Stimulated activated naive CD8-positive, alpha-beta T cell treated with anti-CD3 and anti-CD28 coated beads, Interleukin-15, Interleukin-2, amounts not matched to agents 100 ng/mL and 50 ng/mL, for 24 hours (primary cell): Measurements from ENCODE around the gene SLC1A6.
"Not testable (repeated sequence)": the region's sequence is repeated elsewhere in the genome, so short reads cannot be mapped to it uniquely, and the experiment has no call there.

Source experiments
- H3K27ac Mint-ChIP-seq: one replicate; pipeline ENCODE4 v1.8.0; 2021; ENCODE audit warnings: mild to moderate bottlenecking, mixed read lengths
- H3K27me3 Mint-ChIP-seq: one replicate; pipeline ENCODE4 v1.8.0; 2021; ENCODE audit warnings: mixed read lengths
- H3K36me3 Mint-ChIP-seq: one replicate; pipeline ENCODE4 v1.8.0; 2021; ENCODE audit warnings: low read depth, mixed read lengths
- H3K4me1 Mint-ChIP-seq: one replicate; pipeline ENCODE4 v1.8.0; 2021; ENCODE audit warnings: low read depth, mixed read lengths
- H3K4me3 Mint-ChIP-seq: one replicate; pipeline ENCODE4 v1.8.0; 2021; ENCODE audit warnings: mild to moderate bottlenecking, mixed read lengths
- H3K9me3 Mint-ChIP-seq: one replicate; pipeline ENCODE4 v1.8.0; 2021; ENCODE audit warnings: mixed read lengths

Gene SLC1A6

DNA sequence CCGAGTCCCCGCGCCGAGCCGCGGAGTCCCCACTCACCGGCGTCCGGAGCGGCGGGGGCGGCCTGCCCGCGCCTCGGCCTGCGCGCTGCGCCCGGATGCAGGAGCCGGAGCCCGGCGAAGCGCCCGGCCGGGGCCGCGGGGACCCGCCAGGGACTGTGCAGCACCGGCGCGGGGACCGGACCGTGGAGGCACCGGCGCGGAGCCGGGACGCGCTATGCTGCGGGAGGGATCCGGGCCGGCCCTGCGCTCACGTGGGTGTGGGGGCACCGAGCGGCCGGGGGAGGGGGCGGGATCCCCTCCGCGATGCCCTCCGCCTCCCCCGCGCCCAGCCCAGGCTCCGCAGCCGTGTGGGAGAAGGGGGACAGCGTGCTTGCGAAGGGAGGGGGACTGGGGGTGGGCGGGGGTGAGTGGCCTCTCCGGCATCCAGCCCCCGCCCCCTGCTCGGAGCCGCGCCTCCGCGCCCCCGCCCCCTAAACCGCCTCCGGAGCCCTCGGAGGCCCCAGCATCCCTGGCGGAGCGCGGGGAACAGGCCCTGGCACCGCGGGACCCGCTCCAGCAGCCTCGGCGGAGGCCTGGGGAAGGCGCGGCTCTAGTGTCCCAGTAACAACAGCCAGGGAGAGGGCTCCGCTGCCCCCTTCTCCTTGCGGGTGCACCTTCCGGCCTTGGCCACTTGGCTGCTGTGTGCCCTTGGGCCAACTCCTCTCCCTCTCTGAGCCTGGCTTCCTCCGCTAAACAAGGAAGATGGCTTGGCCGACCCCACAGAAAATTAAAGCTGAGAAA lies at the start of gene SLC1A6:
Gene SLC1A6 (minus strand): TSS at position 389 of the 780 bp plus-strand sequence. CDS start 6,954 bp downstream, outside the sequence.
- peak within 1 kb of the TSS; percentile 33 for H3K4me3 Mint-ChIP-seq

DNA sequence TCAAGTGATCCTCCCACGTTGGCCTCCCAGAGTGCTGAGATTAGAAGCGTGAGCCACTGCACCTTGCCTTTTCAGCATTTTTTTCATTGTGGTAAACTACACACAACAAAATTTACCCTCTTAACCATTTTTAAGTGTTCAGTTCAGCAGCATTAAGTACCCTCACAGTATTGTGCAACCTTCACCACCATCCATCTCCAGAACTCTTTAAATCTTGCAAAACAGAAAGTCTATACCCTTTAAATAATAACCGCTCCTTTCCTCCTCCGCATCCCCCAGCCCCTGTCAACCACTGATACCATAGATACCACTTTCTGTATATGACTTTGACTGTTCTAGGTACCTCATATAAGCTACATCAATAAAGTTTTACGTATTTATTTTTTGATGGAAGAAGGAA lies 48.8 kb upstream of the SLC1A6 start:
- Mint-ChIP-seq H3K4me3 (no peak overlapping the region), H3K4me1 (no peaks in the 10 kb centered on the region), H3K36me3 (no peaks in the 10 kb centered on the region), H3K27ac (no peak overlapping the region), H3K27me3 (peaks cover 3% of the 10 kb centered on the region), H3K9me3 (no peaks in the 10 kb centered on the region)

More for the DNA sequence above, at the start of gene SLC1A6:
- Mint-ChIP-seq H3K27me3 (peaks cover 53% of the 10 kb centered on the region), H3K9me3 (no peaks in the 10 kb centered on the region), H3K36me3 (no peaks in the 10 kb centered on the region), H3K27ac (no peak within 1 kb of the TSS), H3K4me1 (peaks cover 5% of the 10 kb centered on the region)

DNA sequence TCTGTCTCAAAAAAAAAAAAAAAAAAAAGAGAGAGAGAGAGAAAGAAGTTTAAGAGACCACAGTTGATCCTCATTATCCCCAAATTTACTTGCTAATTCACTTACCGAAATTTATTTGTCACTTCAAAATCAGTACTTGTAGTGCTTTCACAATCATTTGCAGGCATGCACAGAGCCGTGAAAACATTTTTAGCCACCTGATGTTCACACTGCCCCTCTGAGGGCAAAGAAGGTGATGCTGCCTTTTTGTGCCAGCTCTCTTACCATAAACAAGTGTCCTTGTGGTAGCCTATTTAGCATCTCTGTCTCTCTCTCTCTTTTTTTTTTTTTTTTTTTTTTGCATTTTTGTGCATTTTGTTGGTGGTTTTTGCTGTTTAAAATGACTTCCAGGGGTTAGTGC lies 45.6 kb upstream of the SLC1A6 start:
- no peaks in the 10 kb centered on the region for H3K9me3 Mint-ChIP-seq
- H3K4me3 Mint-ChIP-seq: no peak overlapping the region
- no peak overlapping the region for H3K27ac Mint-ChIP-seq
- no peaks in the 10 kb centered on the region for H3K36me3 Mint-ChIP-seq
- no peaks in the 10 kb centered on the region for H3K4me1 Mint-ChIP-seq
- peaks cover 8% of the 10 kb centered on the region for H3K27me3 Mint-ChIP-seq

DNA sequence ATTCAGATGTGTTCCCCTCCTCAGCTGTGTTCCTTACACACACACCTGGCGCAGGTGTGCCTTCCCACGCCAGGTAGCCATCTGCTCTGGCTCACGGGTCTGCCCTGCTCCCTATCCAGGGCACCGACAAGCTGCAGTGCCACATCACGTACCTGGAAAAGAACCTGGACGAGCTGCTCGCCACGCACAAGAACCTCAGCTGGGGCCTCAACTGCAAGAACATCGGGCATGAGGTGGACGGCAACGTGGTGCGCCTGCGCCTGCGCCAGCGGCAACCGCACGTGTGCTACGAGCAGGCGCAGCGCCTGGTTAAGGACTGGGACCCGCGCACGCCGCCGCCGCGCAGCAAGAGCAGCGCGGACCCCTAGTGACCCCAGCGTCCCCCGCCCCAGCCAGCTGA lies 43.1 kb upstream of the SLC1A6 start:
- Mint-ChIP-seq H3K27ac (no peak overlapping the region), H3K4me1 (no peaks in the 10 kb centered on the region), H3K4me3 (no peak overlapping the region), H3K27me3 (peaks cover 13% of the 10 kb centered on the region), H3K36me3 (no peaks in the 10 kb centered on the region), H3K9me3 (no peaks in the 10 kb centered on the region)

DNA sequence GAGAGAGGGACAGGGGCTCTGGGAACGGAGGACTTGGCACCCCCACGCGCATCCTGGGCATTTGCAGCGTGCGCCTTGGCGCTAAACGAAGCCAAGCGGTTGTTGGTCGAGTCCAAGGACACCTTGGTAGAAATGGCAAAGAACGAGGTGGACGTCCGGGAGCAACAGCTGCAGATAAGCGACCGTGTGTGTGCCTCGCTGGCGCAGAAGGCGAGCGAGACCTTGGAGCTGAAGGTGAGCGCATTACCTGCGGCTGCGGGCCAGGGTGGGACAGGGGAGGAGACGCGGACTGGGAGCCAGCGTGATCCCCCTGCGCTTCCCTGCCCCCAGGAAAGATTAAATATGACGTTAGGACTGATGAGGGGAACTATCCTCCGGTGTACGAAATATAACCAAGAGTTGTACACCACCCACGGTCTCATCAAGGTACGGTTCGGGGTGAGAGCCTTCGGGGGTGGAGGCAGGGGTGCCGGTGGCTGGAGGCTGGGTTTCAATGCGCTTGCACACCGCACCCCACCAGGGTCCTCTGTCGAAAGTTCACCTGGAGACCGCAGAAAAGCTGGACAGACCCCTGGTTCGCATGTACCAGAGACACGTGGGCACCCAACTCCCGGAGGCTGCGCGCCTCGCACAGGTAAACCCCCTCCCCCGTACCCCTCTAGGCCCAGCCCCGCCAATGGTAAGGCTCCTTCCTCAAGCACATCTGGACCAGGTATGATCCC lies 41.8 kb upstream of the SLC1A6 start:
- H3K9me3 Mint-ChIP-seq: no peaks in the 10 kb centered on the region
- no peak overlapping the region for H3K4me3 Mint-ChIP-seq
- no peak overlapping the region for H3K27ac Mint-ChIP-seq
- peaks cover 15% of the 10 kb centered on the region for H3K27me3 Mint-ChIP-seq
- H3K36me3 Mint-ChIP-seq: no peaks in the 10 kb centered on the region
- no peaks in the 10 kb centered on the region for H3K4me1 Mint-ChIP-seq

DNA sequence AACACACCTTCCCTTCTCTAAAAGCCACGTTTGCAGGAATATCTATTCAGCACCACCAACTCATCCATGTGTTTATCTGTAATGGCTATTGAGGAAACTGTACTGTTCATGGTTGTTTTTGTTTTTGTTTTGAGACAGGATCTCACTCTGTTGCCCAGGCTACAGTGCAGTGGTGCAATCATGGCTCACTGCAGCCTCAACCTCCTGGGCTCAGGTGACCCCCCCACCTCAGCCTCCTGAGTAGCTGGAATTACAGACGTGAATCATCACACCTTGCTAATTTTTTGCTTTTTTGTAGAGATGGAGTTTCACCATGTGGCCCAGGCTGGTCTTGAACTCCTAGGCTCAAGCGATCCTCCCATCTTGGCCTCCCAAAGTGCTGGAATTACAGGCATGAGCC lies 39.2 kb upstream of the SLC1A6 start:
- not testable (repeated sequence) for H3K4me3 Mint-ChIP-seq, H3K4me1 Mint-ChIP-seq, H3K27ac Mint-ChIP-seq, H3K9me3 Mint-ChIP-seq, H3K36me3 Mint-ChIP-seq
- peaks cover 29% of the 10 kb centered on the region for H3K27me3 Mint-ChIP-seq

DNA sequence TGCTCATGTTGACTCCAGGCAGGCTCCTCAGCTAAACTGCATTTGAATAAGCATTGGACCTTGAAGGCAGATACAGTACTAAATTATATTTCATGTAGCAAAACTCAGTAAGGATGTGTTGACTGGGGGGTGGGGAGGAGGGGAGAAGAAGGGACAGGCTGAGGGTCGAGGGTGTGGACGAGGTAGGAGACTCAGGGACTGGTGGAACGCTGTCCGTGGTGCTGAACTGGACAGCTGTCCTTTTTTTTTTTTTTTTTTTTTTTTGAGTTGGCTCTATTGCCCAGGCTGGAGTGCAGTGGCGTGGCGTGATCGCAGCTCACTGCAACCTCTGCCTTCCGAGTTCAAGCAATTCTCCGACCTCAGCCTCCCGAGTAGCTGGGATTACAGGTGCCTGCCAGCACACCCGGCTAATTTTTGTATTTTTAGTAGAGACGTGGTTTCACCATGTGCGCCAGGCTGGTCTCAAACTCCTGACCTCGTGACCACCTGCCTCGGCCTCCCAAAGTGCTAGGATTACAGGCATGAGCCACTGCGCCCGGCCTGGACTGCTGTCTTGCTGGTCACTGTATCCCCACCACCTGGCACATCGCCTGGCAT lies 36.4 kb upstream of the SLC1A6 start:
- H3K4me1 Mint-ChIP-seq: no peaks in the 10 kb centered on the region
- peaks cover 37% of the 10 kb centered on the region for H3K27me3 Mint-ChIP-seq
- no peaks in the 10 kb centered on the region for H3K36me3 Mint-ChIP-seq
- no peaks in the 10 kb centered on the region for H3K9me3 Mint-ChIP-seq
- no peak overlapping the region for H3K4me3 Mint-ChIP-seq
- H3K27ac Mint-ChIP-seq: no peak overlapping the region

DNA sequence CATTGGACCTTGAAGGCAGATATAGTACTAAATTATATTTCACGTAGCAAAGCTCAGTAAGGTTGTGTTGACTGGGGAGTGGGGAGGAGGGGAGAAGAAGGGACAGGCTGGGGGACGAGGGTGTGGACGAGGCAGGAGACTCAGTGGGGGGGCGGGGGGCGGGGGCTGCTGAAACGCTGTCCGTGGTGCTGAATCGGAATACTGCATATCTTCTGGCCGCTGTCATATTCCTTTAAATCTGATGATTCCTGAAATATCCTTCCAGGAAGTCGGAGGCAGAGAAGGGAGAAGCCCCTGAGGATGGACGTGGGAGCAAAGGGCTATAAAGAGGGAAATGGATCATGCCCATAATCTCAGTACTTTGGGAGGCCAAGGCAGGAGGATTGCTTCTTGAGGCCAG lies 34.9 kb upstream of the SLC1A6 start:
- H3K9me3 Mint-ChIP-seq: no peaks in the 10 kb centered on the region
- no peaks in the 10 kb centered on the region for H3K4me1 Mint-ChIP-seq
- H3K36me3 Mint-ChIP-seq: no peaks in the 10 kb centered on the region
- no peak overlapping the region for H3K4me3 Mint-ChIP-seq
- H3K27ac Mint-ChIP-seq: no peak overlapping the region
- peaks cover 40% of the 10 kb centered on the region for H3K27me3 Mint-ChIP-seq

DNA sequence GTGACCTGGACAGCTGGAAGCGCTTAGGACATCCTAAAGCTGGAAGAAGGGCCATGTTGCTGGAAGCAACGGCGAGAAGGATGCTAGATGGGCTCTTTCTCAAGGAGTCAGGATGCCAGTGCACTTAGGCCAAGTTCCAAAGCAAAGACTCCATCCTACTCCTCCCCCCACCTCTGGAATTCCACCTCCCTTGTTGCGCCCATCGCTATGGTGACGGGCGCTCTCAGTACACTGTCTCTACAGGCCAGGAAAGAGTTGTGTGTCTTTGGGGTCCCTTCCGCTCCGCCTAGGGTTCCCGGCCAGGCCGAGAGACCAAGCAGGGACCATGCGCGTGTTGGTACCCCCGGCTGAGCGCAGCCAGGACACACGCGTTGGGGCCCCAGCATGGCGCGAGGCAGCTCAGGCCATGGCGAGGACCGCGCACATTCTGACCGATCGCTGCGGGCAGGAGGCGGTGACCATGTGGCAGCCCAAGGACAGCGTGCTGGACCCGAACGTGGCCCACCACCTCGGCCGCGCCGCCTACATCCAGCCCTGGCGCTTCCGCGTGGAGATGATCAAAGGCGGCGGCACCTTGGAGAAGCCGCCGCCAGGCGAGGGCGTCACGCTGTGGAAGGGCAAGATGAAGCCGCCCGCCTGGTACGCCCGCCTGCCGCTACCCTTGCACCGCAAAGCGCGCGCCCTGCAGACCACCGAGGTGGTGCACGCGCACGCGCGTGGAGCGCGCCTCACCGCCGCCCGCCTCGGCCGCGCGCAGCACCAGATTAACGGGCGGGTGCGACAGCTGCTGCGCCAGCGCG lies 31.0 kb upstream of the SLC1A6 start:
- no peak overlapping the region for H3K27ac Mint-ChIP-seq
- no peaks in the 10 kb centered on the region for H3K9me3 Mint-ChIP-seq
- no peaks in the 10 kb centered on the region for H3K4me1 Mint-ChIP-seq
- H3K36me3 Mint-ChIP-seq: no peaks in the 10 kb centered on the region
- H3K4me3 Mint-ChIP-seq: no peak overlapping the region
- H3K27me3 Mint-ChIP-seq: peaks cover 37% of the 10 kb centered on the region

DNA sequence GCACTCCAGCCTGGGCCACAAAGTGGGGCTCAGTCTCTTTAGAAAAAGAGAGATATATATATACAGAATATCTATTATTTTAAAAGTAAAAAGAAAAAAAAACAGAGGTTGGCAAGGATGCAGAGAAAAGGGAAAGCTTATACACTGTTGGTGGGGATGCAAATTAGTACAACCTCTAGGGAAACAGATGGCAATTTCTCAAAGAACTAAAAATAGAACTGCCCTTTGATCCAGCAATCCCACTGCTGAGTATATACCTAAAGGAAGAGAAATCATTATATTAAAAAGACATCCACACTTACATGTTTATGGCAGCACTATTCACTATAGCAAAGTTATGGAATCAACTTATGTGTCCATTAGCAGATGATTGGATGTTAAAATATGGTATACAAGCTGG lies 28.6 kb upstream of the SLC1A6 start:
- Mint-ChIP-seq H3K4me3 (no peak overlapping the region), H3K27ac (no peak overlapping the region), H3K9me3 (no peaks in the 10 kb centered on the region), H3K36me3 (no peaks in the 10 kb centered on the region), H3K27me3 (peaks cover 26% of the 10 kb centered on the region), H3K4me1 (no peaks in the 10 kb centered on the region)

DNA sequence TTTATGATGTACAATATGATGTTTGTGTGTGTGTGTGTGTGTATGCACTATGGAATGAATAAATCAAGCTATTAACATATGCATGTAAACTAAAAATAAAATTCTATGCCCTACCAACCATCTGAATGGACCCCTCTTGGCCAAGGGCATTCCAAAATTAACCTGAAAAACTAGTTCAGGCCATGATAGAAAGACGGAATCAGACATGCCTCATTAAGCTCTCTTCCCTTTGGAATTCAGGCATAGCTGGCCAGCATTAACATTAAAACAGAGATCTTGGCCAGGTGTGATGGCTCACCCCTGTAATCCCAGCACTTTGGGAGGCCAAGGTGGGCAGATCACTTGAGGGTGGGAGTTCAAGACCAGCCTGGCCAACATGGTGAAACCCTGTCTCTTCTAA lies 18.3 kb upstream of the SLC1A6 start:
- Mint-ChIP-seq H3K4me3 (no peak overlapping the region), H3K4me1 (no peaks in the 10 kb centered on the region), H3K9me3 (no peaks in the 10 kb centered on the region), H3K27ac (no peak overlapping the region), H3K36me3 (no peaks in the 10 kb centered on the region), H3K27me3 (peaks cover 47% of the 10 kb centered on the region)

DNA sequence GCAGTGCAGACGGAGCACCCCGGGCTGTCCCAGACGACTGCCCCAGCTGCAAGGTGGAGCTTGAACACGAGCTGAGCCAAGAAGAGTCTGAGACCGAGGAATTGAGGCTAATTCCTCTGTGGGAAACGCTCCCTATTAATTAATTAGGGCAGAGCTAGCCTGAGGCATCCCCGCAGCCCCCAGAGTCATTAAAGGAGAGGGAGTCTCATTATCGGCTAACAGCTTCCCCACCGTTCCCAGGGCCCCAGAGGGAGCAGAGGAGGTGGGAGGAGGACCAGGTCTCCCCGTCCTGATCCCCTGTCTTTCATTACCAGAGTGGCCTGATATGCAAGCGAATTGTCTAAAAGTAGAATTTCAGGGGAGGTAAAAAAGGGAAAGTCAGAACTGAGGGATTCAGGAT lies 13.1 kb upstream of the SLC1A6 start:
- Mint-ChIP-seq H3K36me3 (no peaks in the 10 kb centered on the region), H3K9me3 (no peaks in the 10 kb centered on the region), H3K27me3 (peaks cover 28% of the 10 kb centered on the region), H3K4me3 (no peak overlapping the region), H3K27ac (no peak overlapping the region), H3K4me1 (no peaks in the 10 kb centered on the region)

DNA sequence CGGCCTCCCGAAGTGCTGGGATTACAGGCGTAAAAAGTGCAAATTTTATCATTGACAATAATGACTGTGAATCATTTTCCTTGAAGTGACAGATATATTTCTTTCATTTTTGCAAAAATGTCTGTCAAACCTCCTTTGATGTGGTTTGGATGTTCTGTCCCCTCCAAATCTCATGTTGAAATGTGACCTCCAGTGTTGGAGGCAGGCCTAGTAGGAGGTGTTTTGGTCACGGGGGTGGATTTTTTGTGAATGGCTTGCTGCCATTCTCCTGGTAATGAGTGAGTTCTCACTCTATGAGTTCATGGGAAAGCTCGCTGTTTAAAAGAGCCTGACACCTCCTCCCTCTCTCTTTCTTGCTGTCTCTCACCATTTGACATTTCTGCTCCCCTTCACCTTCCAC lies 5.5 kb upstream of the SLC1A6 start:
- no peaks in the 10 kb centered on the region for H3K36me3 Mint-ChIP-seq
- no peaks in the 10 kb centered on the region for H3K9me3 Mint-ChIP-seq
- H3K4me1 Mint-ChIP-seq: peaks cover 3% of the 10 kb centered on the region
- no peak overlapping the region for H3K27ac Mint-ChIP-seq
- H3K4me3 Mint-ChIP-seq: no peak overlapping the region
- peaks cover 25% of the 10 kb centered on the region for H3K27me3 Mint-ChIP-seq

DNA sequence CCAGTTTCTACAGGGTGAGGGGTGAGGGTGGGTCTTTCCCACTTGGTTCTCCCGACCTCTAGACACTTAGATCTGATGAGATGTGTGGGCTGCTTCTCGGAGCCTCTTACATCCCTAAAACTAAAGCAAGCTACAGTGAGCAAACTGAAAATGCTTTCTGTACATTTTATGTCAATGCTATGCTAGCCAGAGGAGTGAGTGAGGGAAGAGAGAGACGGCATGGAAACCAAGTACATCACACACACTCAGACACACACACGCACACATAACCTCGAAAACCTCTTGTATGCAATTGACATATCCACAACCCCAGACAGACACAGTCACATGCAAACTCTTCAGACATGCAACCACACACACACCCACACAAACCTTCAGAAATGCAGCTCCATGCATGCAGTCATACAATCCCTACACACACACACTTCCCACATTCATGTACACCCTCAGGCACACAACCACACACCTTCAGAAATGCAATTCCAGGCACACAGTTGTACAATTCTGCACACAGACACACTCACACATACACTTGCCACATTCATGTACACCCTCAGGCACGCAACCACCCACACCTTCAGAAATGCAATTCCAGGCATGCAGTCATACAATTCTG lies 1.4 kb downstream of the SLC1A6 start:
- peaks cover 5% of the 10 kb centered on the region for H3K4me1 Mint-ChIP-seq
- H3K27me3 Mint-ChIP-seq: peaks cover 53% of the 10 kb centered on the region
- no peak overlapping the region for H3K27ac Mint-ChIP-seq
- no peaks in the 10 kb centered on the region for H3K36me3 Mint-ChIP-seq
- H3K9me3 Mint-ChIP-seq: no peaks in the 10 kb centered on the region
- no peak overlapping the region for H3K4me3 Mint-ChIP-seq
